Endodermal cell (in vitro differentiated cells): Measurements from ENCODE around the gene CHN2. TPM values are rescaled to one million over a fixed set of nuclear protein-coding genes. Genes with fewer than 3 reads are reported as not detected.

ENCODE experiments used
- DNase-seq: peaks from one replicate; pipeline ENCODE4 v3.0.0-alpha.2; 2017
- H3K27ac ChIP-seq: 2 replicates; pipeline ENCODE4 v1.5.1; 2013; ENCODE audit warnings: mild to moderate bottlenecking, low read depth, low read length, moderate library complexity
- H3K27me3 ChIP-seq: 2 replicates; pipeline ENCODE4 v1.6.1; 2013; ENCODE audit warnings: mild to moderate bottlenecking, low read length, moderate library complexity; ENCODE audit not compliant: insufficient read depth, control insufficient read depth, poor library complexity, severe bottlenecking
- H3K36me3 ChIP-seq: 2 replicates; pipeline ENCODE4 v1.7.0; 2013; ENCODE audit warnings: mild to moderate bottlenecking, low read length, moderate library complexity; ENCODE audit not compliant: control insufficient read depth, insufficient read depth
- H3K4me1 ChIP-seq: one replicate; pipeline ENCODE4 v1.7.0; 2013; ENCODE audit warnings: low read length; ENCODE audit not compliant: control insufficient read depth, insufficient read depth
- H3K4me3 ChIP-seq: 2 replicates; pipeline ENCODE4 v1.5.1; 2013; ENCODE audit warnings: mild to moderate bottlenecking, low read length, moderate library complexity
- H3K9ac ChIP-seq: 2 replicates; pipeline ENCODE4 v1.6.1; 2013; ENCODE audit warnings: mild to moderate bottlenecking, low read length, moderate library complexity; ENCODE audit not compliant: poor library complexity, severe bottlenecking; ENCODE audit errors: extremely low read depth
- H3K9me3 ChIP-seq: 2 replicates; pipeline ENCODE4 v1.6.1; 2013; ENCODE audit warnings: mild to moderate bottlenecking, low read length, moderate library complexity; ENCODE audit not compliant: control insufficient read depth
- H3K27ac Mint-ChIP-seq: 2 replicates; pipeline ENCODE4 v1.8.0; 2020; ENCODE audit warnings: mixed read lengths
- H3K27me3 Mint-ChIP-seq: 2 replicates; pipeline ENCODE4 v1.8.0; 2021; ENCODE audit warnings: mild to moderate bottlenecking, mixed read lengths; ENCODE audit not compliant: insufficient read depth
- H3K36me3 Mint-ChIP-seq: 2 replicates; pipeline ENCODE4 v1.8.0; 2020; ENCODE audit warnings: low read depth, mixed read lengths
- H3K4me1 Mint-ChIP-seq: 2 replicates; pipeline ENCODE4 v1.8.0; 2020; ENCODE audit warnings: mixed read lengths
- H3K4me3 Mint-ChIP-seq: 2 replicates; pipeline ENCODE4 v1.8.0; 2020; ENCODE audit warnings: mild to moderate bottlenecking, moderate library complexity, mixed read lengths
- H3K9me3 Mint-ChIP-seq: 2 replicates; pipeline ENCODE4 v1.8.0; 2020; ENCODE audit warnings: mild to moderate bottlenecking, mixed read lengths
- WGBS, 2 experiments: methylation state at CpG; one replicate each; pipeline versions ENCODE4 v1.1.5 to v1.1.7; 2013; ENCODE audit warnings: missing lambda C conversion rate in 2 of 2, mixed read lengths in 1 of 2; ENCODE audit not compliant: insufficient coverage in 1 of 2, insufficient read length in 1 of 2; 5-methylcytosine and 5-hydroxymethylcytosine counted together
- total RNA-seq, 2 donors: library from RNA; stranded (reverse); fragmentation: NEBNext Ultra II Directional in 1 of 2; extraction: Animal tissue kit (Norgen Biotek cat#: 25700) in 1 of 2; gene quantifications; 2 replicates in 1 of 2; 3 replicates in 1 of 2; pipeline ENCODE4 v1.2.1, GENCODE V29; 2021
- TF ChIP-seq, protein P1 (sequence below): fragments of 200-600 bp; sonication (generic); conservative IDR thresholded peaks from 2 replicates; pipeline ENCODE4 v1.5.0; 2021; ENCODE audit warnings: antibody characterized with exemption, mild to moderate bottlenecking

CHN2 gene
- total RNA-seq, 2 donors from 2014 or later = 14.0 to 14.1 TPM

DNA sequence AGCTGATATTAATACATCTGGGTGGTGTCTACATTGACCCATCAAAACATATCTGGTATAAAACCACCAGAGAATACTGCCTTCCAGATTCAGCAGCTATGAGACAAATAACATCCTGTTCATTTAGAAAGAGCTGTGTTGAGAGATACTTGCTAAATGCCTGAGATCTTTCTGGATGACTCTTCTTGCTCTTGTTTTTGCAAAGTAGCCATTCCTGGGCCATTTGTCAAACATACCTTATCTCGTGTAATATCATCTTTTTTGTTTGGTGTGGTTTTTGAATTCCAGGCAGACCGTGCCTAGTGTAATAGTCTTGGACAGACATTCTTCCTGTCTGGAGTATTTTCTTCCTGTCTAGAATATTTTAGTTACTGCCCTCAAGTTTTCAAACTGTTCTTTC is 294.4 kb downstream of the CHN2 start:
- WGBS, 2 experiments = 89 to 100% methylated on average over 1 to 2 of the region's 2 CpGs
- TF ChIP-seq, protein P1, sequence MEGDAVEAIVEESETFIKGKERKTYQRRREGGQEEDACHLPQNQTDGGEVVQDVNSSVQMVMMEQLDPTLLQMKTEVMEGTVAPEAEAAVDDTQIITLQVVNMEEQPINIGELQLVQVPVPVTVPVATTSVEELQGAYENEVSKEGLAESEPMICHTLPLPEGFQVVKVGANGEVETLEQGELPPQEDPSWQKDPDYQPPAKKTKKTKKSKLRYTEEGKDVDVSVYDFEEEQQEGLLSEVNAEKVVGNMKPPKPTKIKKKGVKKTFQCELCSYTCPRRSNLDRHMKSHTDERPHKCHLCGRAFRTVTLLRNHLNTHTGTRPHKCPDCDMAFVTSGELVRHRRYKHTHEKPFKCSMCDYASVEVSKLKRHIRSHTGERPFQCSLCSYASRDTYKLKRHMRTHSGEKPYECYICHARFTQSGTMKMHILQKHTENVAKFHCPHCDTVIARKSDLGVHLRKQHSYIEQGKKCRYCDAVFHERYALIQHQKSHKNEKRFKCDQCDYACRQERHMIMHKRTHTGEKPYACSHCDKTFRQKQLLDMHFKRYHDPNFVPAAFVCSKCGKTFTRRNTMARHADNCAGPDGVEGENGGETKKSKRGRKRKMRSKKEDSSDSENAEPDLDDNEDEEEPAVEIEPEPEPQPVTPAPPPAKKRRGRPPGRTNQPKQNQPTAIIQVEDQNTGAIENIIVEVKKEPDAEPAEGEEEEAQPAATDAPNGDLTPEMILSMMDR = no peak
- Mint-ChIP-seq H3K27me3 (no peaks in the 10 kb centered on the region), H3K9me3 (no peaks in the 10 kb centered on the region), H3K36me3 (no peaks in the 10 kb centered on the region), H3K4me1 (peaks cover 23% of the 10 kb centered on the region), H3K27ac (no peak overlapping the region), H3K4me3 (no peak overlapping the region)
- H3K9ac ChIP-seq = no peak overlapping the region
- peaks cover 4% of the 10 kb centered on the region for H3K4me1 ChIP-seq
- H3K9me3 ChIP-seq = no peaks in the 10 kb centered on the region
- H3K4me3 ChIP-seq = no peak overlapping the region
- H3K27ac ChIP-seq = no peak overlapping the region
- no peaks in the 10 kb centered on the region for H3K36me3 ChIP-seq
- H3K27me3 ChIP-seq = no peaks in the 10 kb centered on the region
- no peak for DNase-seq

DNA sequence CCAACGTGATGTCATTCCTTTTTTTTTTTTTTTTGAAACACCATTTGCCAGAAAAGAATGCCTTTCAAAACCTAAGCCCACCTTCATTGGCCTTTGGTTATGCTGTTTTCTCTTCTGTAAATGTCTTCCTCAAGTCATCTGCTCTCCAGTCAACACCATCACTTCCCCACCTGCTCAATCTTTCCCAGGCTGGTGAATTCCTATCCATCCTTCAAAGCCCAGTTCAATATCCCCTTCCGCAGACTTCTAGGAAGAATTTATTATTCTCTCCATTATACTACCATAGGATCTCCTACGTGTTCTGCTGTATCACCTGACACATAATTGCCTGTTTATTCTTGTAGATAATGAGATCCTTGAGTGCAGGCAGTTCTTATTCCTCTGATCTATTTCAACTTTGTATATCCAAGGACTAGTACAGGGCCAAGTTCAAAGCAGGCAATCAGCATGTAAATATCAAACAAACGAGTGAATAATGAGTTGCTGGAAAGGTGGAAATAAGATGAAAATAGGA is 295.6 kb downstream of the CHN2 start:
- H3K4me3 Mint-ChIP-seq = no peak overlapping the region

DNA sequence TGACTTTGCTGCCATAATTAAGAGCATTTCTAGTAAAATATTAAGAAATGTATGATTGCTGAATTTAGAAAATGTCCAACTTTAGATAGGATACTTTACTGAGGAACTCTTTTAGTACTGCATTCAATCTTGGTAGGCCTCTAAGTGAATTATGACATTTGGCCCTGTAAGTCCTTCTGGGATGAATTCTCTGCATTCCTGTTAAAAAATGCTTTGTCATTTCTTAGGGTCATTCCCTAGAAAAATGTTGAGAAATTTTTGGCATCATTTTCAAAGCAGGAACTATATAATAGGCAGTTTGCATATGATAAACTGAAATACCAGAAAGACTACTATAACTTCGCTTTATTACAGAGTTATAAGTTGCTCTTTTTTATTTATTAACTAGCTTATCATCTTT is 299.8 kb downstream of the CHN2 start:
- 100% methylated on average over 1 of the region's 1 CpG; no CpG with 5 or more reads in 1 of the 2 experiments for WGBS, 2 experiments
- TF ChIP-seq, protein P1 = no peak
- no peaks in the 10 kb centered on the region for H3K27me3 Mint-ChIP-seq
- peaks cover 19% of the 10 kb centered on the region for H3K4me1 Mint-ChIP-seq
- H3K36me3 Mint-ChIP-seq = no peaks in the 10 kb centered on the region
- H3K9me3 ChIP-seq = no peaks in the 10 kb centered on the region
- H3K4me3 Mint-ChIP-seq = no peak overlapping the region
- no peaks in the 10 kb centered on the region for H3K9me3 Mint-ChIP-seq
- H3K36me3 ChIP-seq = no peaks in the 10 kb centered on the region
- peaks cover 22% of the 10 kb centered on the region for H3K4me1 ChIP-seq
- H3K27me3 ChIP-seq = no peaks in the 10 kb centered on the region
- H3K27ac ChIP-seq = no peak overlapping the region
- no peak overlapping the region for H3K4me3 ChIP-seq
- H3K27ac Mint-ChIP-seq = no peak overlapping the region
- DNase-seq = no peak
- no peak overlapping the region for H3K9ac ChIP-seq

More for the DNA sequence above, 295.6 kb downstream of the CHN2 start:
- H3K27ac ChIP-seq = no peak overlapping the region
- no peak overlapping the region for H3K9ac ChIP-seq
- TF ChIP-seq, protein P1 = no peak
- Mint-ChIP-seq H3K9me3 (no peaks in the 10 kb centered on the region), H3K27me3 (no peaks in the 10 kb centered on the region), H3K4me1 (peaks cover 23% of the 10 kb centered on the region), H3K27ac (no peak overlapping the region), H3K36me3 (no peaks in the 10 kb centered on the region)
- peaks cover 7% of the 10 kb centered on the region for H3K4me1 ChIP-seq
- H3K4me3 ChIP-seq = no peak overlapping the region
- no peaks in the 10 kb centered on the region for H3K27me3 ChIP-seq
- 92% methylated on average over 4 of the region's 4 CpGs; no CpG with 5 or more reads in 1 of the 2 experiments for WGBS, 2 experiments
- no peaks in the 10 kb centered on the region for H3K36me3 ChIP-seq
- H3K9me3 ChIP-seq = no peaks in the 10 kb centered on the region
- no peak for DNase-seq
